Hypothalamus (tissue), 51 donors: ENCODE measurements around the gene TEKT5.
"Not testable (repeated sequence)": the region's sequence is repeated elsewhere in the genome, so short reads cannot be mapped to it uniquely, and the experiment has no call there.

Experiments
- DNase-seq, 51 donors: peaks; one replicate each; lab custom pipeline; 2025; lab: John Stamatoyannopoulos, UW

Gene TEKT5

DNA sequence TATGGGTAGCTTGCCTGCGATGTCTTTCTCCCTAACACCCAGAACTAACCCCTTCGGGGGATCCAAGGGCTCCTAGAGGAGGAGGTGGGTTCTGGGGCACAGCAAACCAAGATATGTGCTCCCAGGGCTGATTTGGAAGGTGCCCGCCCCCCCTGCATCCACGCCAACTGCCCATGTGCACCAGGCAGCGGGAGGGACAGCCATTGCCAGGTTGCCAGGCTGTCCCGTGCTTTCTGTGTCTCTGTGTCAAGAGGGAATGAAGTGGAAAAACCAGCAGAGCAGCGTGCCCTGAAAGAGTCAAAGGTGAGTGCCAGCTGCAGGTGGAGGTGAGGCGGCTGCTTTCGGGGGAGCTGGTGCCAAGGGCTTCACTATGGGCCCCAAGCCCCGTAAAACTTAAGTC, 6.4 kb downstream of the TEKT5 start:
- DNase-seq, result no peak

DNA sequence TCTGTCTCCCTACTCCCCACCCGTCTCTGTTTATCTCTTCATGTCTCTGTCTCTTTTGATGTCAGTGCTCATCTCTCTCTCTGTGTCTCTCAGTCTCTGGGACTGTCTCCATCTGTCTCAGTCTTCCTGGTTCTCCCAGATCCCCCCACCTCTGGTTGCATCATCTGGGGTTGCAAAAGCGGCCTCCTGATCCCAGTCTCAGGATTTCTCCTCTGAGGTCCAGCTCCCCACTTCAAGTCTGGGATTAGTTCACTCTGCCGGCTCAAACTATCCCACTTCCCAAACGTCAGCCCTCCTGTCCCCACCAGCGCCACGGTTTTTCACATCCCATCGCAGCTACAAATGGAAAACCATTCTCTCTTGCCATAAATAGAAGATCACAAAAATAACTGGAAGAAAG, 9.0 kb downstream of the TEKT5 start:
- DNase-seq, result no peak

- no peak for DNase-seq
Measured at GRCh38 chr16:10684511-10685151, 10.1 kb downstream of the TEKT5 start.

GRCh38 chr16:10683170-10683569, 11.6 kb downstream of the TEKT5 start:
- DNase-seq, result no peak

GRCh38 chr16:10682604-10683003, 12.1 kb downstream of the TEKT5 start:
- no peak for DNase-seq

DNA sequence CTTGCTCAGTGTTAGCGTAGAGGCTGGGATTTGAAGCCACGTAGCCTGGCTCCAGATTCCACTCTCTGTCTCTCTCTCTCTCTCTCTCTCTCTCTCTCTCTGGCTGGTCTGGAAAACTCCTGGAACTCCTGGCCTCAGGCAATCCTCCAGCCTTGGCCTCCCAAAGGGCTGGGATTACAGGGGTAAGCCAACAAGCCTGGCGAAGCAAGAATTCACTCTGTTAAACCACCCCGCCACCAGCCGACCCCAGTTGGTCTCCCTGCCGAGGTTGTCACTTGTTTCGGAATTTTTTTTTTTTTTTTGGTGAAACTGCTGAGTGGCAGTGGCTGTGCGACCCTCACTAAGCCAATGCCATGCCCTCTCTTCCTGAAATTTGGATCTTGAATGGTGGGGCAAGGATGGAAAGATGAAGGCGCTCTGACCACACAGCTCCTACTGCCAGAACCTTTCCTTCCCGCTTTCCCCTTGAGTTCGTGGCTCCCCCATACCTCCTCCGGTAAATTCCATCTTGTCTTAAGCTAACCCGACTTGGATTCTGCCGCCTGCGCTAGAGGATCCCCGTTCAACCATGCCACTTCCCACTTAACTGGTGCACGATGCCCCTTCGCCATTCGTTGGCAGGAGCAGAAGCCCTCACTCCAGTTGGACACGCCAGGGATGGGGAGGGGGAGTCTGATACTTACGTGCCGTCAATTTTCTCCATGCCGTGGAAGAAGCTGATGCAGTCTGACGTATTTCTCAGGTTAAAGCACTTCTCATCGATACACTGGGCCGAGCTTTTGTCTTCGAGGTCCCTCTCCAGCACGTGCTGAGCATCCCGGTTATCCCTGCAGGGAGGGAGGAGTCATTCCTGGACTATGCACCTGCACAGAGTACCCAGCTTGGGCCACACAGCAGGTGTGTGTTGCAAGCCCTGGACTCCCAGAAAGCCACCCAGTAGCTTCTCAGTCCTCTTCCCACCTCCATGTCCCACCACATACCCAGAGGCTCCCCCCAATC, 13.1 kb downstream of the TEKT5 start:
- no peak for DNase-seq

- no peak for DNase-seq
Measured at GRCh38 chr16:10679921-10680320, 14.8 kb downstream of the TEKT5 start.

DNA sequence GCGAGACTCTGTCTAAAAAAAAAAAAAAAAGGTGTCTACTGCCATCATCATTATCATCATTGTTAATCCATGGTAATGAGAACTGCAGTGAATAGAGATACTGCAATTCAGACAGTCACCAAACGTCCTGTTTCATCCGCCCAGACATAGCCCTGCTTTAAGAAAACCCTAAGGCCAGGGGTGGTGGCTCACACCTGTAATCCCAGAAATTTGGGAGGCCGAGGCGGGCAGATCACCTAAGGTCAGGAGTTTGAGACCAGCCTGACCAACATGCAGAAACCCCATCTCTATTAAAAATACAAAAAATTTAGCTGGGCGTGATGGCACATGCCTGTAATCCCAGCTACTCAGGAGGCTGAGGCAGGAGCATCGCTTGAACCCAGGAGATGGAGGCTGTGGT, 15.3 kb downstream of the TEKT5 start:
- DNase-seq, result not testable (repeated sequence)

DNA sequence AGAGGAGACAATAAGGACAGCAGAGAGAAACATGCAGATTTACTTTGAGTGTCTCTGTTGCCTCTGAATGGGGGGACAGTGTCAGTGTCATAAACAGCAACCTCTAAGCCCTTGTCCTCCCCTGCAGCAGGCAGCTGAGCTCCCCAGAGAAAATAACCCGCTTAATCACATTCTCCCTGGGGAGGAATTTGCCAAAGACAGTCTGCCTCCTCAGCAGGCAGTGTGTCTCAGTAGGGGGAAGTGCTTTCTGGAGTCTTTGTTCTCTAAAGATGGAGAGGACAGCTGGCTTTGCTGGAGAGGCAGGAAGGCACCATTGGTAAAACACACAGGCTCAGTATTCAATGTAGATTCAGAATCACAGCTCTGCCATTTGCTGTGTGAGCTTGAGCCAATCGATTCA, 16.1 kb downstream of the TEKT5 start:
- DNase-seq, result no peak

GRCh38 chr16:10676284-10676683, 18.4 kb downstream of the TEKT5 start:
- no peak for DNase-seq

GRCh38 chr16:10675861-10676260, 18.9 kb downstream of the TEKT5 start:
- no peak for DNase-seq

DNA sequence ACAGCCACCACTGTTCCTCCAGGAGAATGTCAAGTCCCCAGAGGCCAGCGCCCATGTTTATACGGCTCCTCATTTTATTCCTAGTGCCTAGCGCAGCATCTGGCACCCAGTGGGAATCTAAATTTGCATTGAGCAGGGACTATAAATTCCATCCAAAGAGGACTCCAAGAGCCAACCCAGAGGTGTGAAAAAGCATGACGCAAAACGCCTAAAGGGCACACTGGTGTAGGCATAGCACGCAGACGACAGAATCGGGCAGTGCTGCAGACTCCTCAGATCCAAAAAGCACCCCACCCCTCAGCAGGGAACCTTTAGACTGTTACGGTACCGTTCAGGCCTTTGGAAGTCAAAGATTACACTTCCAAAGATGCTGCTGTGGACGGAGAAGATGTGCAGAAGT, 19.5 kb downstream of the TEKT5 start:
- DNase-seq, result no peak

GRCh38 chr16:10671729-10672128, 23.0 kb downstream of the TEKT5 start:
- DNase-seq, result no peak

GRCh38 chr16:10669791-10670190, 24.9 kb downstream of the TEKT5 start:
- no peak for DNase-seq

- peak in 17 of 51 donors; percentile 4 to 61 (median 25) for DNase-seq
Measured at GRCh38 chr16:10668322-10669045, 26.2 kb downstream of the TEKT5 start.

DNA sequence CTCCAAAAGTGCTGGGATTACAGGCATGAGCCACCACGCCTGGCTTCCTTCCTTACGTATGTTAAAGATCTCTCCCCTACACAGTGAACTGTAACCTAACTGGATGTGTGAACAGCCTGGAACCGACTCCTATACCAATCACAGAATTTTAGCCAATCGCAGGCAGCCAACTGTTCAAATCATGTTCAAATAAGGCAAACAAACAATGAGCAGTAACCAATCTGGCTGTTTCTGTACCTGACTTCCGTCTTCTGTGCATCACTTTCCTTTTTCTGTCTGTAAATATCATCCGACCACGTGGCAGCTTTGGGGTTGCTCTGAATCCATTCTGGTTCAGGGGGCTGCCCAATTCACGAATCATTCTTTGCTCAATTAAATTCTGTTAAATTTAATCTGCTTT, 27.5 kb downstream of the TEKT5 start:
- no peak for DNase-seq

DNA sequence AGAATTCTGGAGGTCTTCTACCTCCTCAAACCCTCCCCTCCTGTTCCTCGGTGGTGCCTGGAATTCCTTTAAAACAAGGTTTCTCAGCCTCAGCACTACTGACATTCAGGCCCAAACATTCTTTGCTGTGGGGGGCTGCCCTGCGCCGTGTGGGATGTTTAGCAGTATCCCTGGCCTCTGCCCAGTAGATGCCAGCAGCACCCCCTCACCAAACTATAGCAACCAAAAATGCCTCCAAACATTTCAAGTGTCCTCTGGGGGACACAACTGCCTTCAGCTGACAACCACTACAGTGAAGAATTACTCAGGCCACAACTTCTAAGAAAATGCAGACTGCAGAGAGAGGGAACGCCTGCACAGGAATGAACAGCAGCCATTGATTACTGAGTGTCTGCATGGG, 28.4 kb downstream of the TEKT5 start:
- no peak for DNase-seq

DNA sequence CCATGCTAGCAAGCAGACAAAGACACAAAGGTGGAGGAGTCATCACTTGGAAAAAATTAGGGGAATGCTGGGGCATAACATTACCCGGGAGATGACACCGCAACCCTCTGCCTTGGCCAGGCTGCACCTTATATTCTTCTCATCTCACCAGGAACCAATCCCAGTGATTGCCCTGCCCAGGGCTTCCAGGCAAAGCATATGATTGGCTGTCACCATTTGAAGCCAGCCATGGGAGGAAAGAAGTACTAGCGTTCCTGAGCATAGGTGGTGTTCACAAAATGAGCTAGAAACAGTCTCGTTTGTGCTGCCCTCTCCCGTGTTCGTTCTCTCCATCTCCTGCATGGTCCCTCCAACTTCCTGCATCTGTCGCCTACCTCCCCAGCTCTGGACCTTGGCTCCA, 29.6 kb downstream of the TEKT5 start:
- no peak for DNase-seq

DNA sequence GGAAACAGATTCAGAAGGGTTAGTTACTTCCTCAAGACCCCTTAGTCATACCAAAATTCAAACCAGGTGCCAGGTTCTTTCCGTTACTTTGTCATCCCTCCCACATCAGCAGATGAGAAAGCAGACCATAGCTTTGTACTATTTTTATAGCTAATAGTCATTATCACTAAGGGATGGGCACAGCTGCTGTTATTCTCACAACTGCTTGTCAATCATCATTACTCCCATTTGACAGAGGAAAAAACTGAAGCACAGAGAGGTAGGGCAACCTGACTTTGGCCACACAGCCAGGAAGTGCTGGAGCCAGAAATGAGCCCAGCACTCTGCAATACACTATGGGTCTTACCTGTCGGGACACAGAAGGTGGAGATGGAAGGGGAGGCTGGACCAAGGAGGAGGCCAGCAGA, 30.0 kb downstream of the TEKT5 start:
- no peak for DNase-seq

DNA sequence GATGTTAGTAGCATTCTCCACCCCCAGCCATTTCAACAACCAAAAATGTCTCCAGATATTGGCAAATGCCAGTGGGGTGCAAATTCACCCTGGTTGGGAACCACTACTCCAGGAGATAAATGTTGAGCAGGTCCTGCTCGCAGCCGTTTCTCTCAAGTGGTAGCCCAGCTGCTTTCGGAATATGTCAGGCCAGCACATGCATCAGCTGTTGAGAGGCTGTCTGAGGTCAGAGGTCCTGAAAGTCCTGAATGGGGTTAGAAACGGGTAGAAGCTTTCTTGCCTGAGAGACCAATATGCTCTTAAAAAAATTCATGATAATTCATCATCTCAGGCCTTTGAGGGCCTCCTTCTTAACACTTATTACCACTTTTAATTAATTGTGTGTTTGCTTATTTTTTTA, 31.0 kb downstream of the TEKT5 start:
- DNase-seq, result no peak

DNA sequence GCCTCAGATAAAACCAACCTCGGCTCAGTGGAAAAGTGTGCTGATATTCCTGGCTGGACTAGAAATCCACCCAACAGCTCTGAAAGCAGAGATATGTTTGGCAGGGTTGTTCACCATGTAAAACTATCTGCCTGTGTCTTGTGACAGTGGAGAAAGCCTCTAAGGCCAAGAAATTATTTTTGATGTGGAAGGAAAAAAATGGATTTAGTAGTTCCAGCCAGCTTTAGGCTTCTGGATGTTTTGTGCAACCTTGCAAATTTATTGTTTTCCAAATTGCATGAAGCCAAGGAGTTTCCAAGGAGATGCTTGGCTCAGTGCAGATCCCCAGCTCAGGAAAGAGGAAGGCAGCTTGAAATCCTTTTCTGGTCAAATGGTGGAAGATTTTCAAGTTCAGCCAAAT, 31.6 kb downstream of the TEKT5 start:
- DNase-seq, result peak in 1 of 51 donors; percentile 0
